ENCODE measurements around the gene HAPLN2. TPM values are rescaled to one million over a fixed set of nuclear protein-coding genes. Genes with fewer than 3 reads are reported as not detected.
A peak's percentile ranks its signal among the peaks of the same experiment; 100 is the strongest.
"Not testable (repeated sequence)": the region's sequence is repeated elsewhere in the genome, so short reads cannot be mapped to it uniquely, and the experiment has no call there.

Gene HAPLN2
- total RNA-seq, 1 donor from 2014 or later = not detected

- no peak for DNase-seq (ENCODE audit: low read depth)
- Histone ChIP-seq H3K27me3 (ENCODE audit: control insufficient read depth, insufficient read depth, low read length) (no peaks in the 10 kb centered on the region), H3K4me3 (ENCODE audit: low read depth, low read length) (no peak overlapping the region), H3K36me3 (ENCODE audit: control insufficient read depth, insufficient read depth, low read length) (peaks cover 4% of the 10 kb centered on the region)
- TF ChIP-seq CTCF (IDR thresholded peaks at IDR 0.05; ENCODE audit: insufficient read depth, low read length, poor library complexity, severe bottlenecking) = no peak
These were observed 19.4 kb upstream of the HAPLN2 start for GRCh38 chr1:156599811-156600210.

- H3K27me3 ChIP-seq (ENCODE audit: control insufficient read depth, insufficient read depth, low read length) = no peaks in the 10 kb centered on the region
- no peak for DNase-seq (ENCODE audit: low read depth)
- no peak for TF ChIP-seq CTCF (IDR thresholded peaks at IDR 0.05; ENCODE audit: insufficient read depth, low read length, poor library complexity, severe bottlenecking)
- H3K36me3 ChIP-seq (ENCODE audit: control insufficient read depth, insufficient read depth, low read length) = peaks cover 4% of the 10 kb centered on the region
- H3K4me3 ChIP-seq (ENCODE audit: low read depth, low read length) = peak overlapping the region; percentile 89
These were observed 18.5 kb upstream of the HAPLN2 start for GRCh38 chr1:156600733-156601121.

- Histone ChIP-seq H3K4me3 (ENCODE audit: low read depth, low read length) (peak within 1 kb of the TSS; percentile 89), H3K27me3 (ENCODE audit: control insufficient read depth, insufficient read depth, low read length) (no peaks in the 10 kb centered on the region), H3K36me3 (ENCODE audit: control insufficient read depth, insufficient read depth, low read length) (peaks cover 1% of the 10 kb centered on the region)
- no peak for TF ChIP-seq CTCF (IDR thresholded peaks at IDR 0.05; ENCODE audit: insufficient read depth, low read length, poor library complexity, severe bottlenecking)
- peak; percentile 61 for DNase-seq (ENCODE audit: low read depth)
These were observed 17.9 kb upstream of the HAPLN2 start, which contains the start of gene GPATCH4 for GRCh38 chr1:156601122-156601830. Gene GPATCH4, minus strand, starts transcription at chr1:156601479.

- Histone ChIP-seq H3K36me3 (ENCODE audit: control insufficient read depth, insufficient read depth, low read length) (peaks cover 1% of the 10 kb centered on the region), H3K27me3 (ENCODE audit: control insufficient read depth, insufficient read depth, low read length) (no peaks in the 10 kb centered on the region), H3K4me3 (ENCODE audit: low read depth, low read length) (peak overlapping the region; percentile 89)
- DNase-seq (ENCODE audit: low read depth) = no peak
- TF ChIP-seq CTCF (IDR thresholded peaks at IDR 0.05; ENCODE audit: insufficient read depth, low read length, poor library complexity, severe bottlenecking) = no peak
These were observed 17.3 kb upstream of the HAPLN2 start for GRCh38 chr1:156601892-156602291.

GRCh38 chr1:156602557-156602993 is 16.6 kb upstream of the HAPLN2 start:
- Histone ChIP-seq H3K4me3 (ENCODE audit: low read depth, low read length) (no peak overlapping the region), H3K36me3 (ENCODE audit: control insufficient read depth, insufficient read depth, low read length) (peaks cover 1% of the 10 kb centered on the region), H3K27me3 (ENCODE audit: control insufficient read depth, insufficient read depth, low read length) (no peaks in the 10 kb centered on the region)
- no peak for DNase-seq (ENCODE audit: low read depth)
- peak; percentile 52 for TF ChIP-seq CTCF (IDR thresholded peaks at IDR 0.05; ENCODE audit: insufficient read depth, low read length, poor library complexity, severe bottlenecking)

GRCh38 chr1:156607344-156607743 is 11.9 kb upstream of the HAPLN2 start:
- not testable (repeated sequence) for H3K36me3 ChIP-seq (ENCODE audit: control insufficient read depth, insufficient read depth, low read length); DNase-seq (ENCODE audit: low read depth); H3K27me3 ChIP-seq (ENCODE audit: control insufficient read depth, insufficient read depth, low read length); H3K4me3 ChIP-seq (ENCODE audit: low read depth, low read length)

Measured in kidney epithelial cell (primary cell).